ENCODE measurements around the gene CDC25A. TPM values are rescaled to one million over a fixed set of nuclear protein-coding genes. Genes with fewer than 3 reads are reported as not detected.
"Not testable (repeated sequence)": the region's sequence is repeated elsewhere in the genome, so short reads cannot be mapped to it uniquely, and the experiment has no call there.

CDC25A gene
- total RNA-seq, 1 experiment from 2014 or later = 19.6 TPM

DNA sequence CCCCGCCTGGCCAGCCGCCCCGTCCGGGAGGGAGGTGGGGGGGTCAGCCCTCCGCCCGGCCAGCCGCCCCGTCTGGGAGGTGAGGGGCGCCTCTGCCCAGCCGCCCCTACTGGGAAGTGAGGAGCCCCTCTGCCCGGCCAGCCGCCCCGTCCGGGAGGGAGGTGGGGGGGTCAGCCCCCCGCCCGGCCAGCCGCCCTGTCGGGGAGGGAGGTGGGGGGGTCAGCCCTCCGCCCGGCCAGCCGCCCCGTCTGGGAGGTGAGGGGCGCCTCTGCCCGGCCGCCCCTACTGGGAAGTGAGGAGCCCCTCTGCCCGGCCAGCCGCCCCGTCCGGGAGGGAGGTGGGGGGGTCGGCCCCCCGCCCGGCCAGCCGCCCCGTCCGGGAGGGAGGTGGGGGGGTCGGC lies 23.6 kb upstream of the CDC25A start:
- DNase-seq (ENCODE audit: low read depth, low spot score); RAD21 ChIA-PET (ENCODE audit: low non-redundant PET in 1 of 2, low total read pairs in 2 of 2, uncharacterized antibody in 2 of 2, unreplicated experiment in 2 of 2); BruUV-seq (replicated peaks); H3K27ac ChIP-seq (ENCODE audit: low read depth, low read length); H3K9me3 ChIP-seq (ENCODE audit: control insufficient read depth in 1 of 2, insufficient read depth in 1 of 2, low read depth in 1 of 2, low read length in 2 of 2); H3K27me3 ChIP-seq (ENCODE audit: insufficient read depth, low read length); CTCF ChIA-PET; H3K36me3 ChIP-seq (ENCODE audit: control insufficient read depth in 1 of 2, insufficient read depth in 2 of 2, low read length in 2 of 2); H2AFZ ChIP-seq (ENCODE audit: low read depth, low read length, poor library complexity, severe bottlenecking); POLR2A ChIA-PET; H3K4me2 ChIP-seq (ENCODE audit: low read length); ATAC-seq; H3K4me3 ChIP-seq (replicated peaks in 1 of 2; ENCODE audit: low read depth in 1 of 2, low read length in 2 of 2); H3K9me2 ChIP-seq (ENCODE audit: insufficient read depth); H3K9ac ChIP-seq (ENCODE audit: low read length); H3K4me1 ChIP-seq (ENCODE audit: control insufficient read depth in 1 of 2, insufficient read depth in 2 of 2, low read length in 2 of 2); H3K79me2 ChIP-seq (ENCODE audit: insufficient read depth, low read length); intact Hi-C loops (cut with micrococcal nuclease); H4K20me1 ChIP-seq (ENCODE audit: insufficient read depth): not testable (repeated sequence)

DNA sequence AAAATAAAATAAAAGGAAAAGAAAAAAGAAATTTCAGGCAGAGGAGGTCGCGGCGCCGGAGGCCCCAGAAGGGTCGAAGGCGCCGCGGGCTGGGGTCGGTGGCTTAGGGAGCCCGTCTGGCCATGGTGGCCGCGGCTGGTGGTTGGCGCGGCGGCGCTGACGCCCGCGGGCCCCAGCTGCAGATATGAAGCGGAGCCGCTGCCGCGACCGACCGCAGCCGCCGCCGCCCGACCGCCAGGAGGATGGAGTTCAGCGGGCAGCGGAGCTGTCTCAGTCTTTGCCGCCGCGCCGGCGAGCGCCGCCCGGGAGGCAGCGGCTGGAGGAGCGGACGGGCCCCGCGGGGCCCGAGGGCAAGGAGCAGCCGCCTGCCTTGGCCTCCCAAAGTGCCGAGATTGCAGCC lies 22.3 kb upstream of the CDC25A start:
- H3K9me2 ChIP-seq (ENCODE audit: insufficient read depth); H3K9me3 ChIP-seq (ENCODE audit: control insufficient read depth in 1 of 2, insufficient read depth in 1 of 2, low read depth in 1 of 2, low read length in 2 of 2); H3K36me3 ChIP-seq (ENCODE audit: control insufficient read depth in 1 of 2, insufficient read depth in 2 of 2, low read length in 2 of 2); H4K20me1 ChIP-seq (ENCODE audit: insufficient read depth); H3K27me3 ChIP-seq (ENCODE audit: insufficient read depth, low read length); ATAC-seq; POLR2A ChIA-PET; H2AFZ ChIP-seq (ENCODE audit: low read depth, low read length, poor library complexity, severe bottlenecking); H3K9ac ChIP-seq (ENCODE audit: low read length); H3K4me3 ChIP-seq (replicated peaks in 1 of 2; ENCODE audit: low read depth in 1 of 2, low read length in 2 of 2); H3K4me2 ChIP-seq (ENCODE audit: low read length); BruUV-seq (replicated peaks); DNase-seq (ENCODE audit: low read depth, low spot score); H3K79me2 ChIP-seq (ENCODE audit: insufficient read depth, low read length); CTCF ChIA-PET; intact Hi-C loops (cut with micrococcal nuclease); H3K4me1 ChIP-seq (ENCODE audit: control insufficient read depth in 1 of 2, insufficient read depth in 2 of 2, low read length in 2 of 2); RAD21 ChIA-PET (ENCODE audit: low non-redundant PET in 1 of 2, low total read pairs in 2 of 2, uncharacterized antibody in 2 of 2, unreplicated experiment in 2 of 2); H3K27ac ChIP-seq (ENCODE audit: low read depth, low read length): not testable (repeated sequence)

- RAD21 ChIA-PET (ENCODE audit: low non-redundant PET in 1 of 2, low total read pairs in 2 of 2, uncharacterized antibody in 2 of 2, unreplicated experiment in 2 of 2) = no interaction called here
Observed at GRCh38 chr3:48209445-48209844, 21.2 kb upstream of the CDC25A start.

More at GRCh38 chr3:48209445-48209844, 21.2 kb upstream of the CDC25A start:
- Histone ChIP-seq H3K27me3 (ENCODE audit: insufficient read depth, low read length) (no peaks in the 10 kb centered on the region), H3K9me2 (ENCODE audit: insufficient read depth) (no peaks in the 10 kb centered on the region), H3K4me2 (ENCODE audit: low read length) (no peak overlapping the region), H3K4me1 (ENCODE audit: control insufficient read depth in 1 of 2, insufficient read depth in 2 of 2, low read length in 2 of 2) (no peaks in the 10 kb centered on the region), H3K79me2 (ENCODE audit: insufficient read depth, low read length) (no peaks in the 10 kb centered on the region), H3K9ac (ENCODE audit: low read length) (no peak overlapping the region), H4K20me1 (ENCODE audit: insufficient read depth) (no peaks in the 10 kb centered on the region), H3K9me3 (ENCODE audit: control insufficient read depth in 1 of 2, insufficient read depth in 1 of 2, low read depth in 1 of 2, low read length in 2 of 2) (no peaks in the 10 kb centered on the region), H3K27ac (ENCODE audit: low read depth, low read length) (no peak overlapping the region), H3K36me3 (ENCODE audit: control insufficient read depth in 1 of 2, insufficient read depth in 2 of 2, low read length in 2 of 2) (no peaks in the 10 kb centered on the region), H3K4me3 (replicated peaks in 1 of 2; ENCODE audit: low read depth in 1 of 2, low read length in 2 of 2) (no peak overlapping the region), H2AFZ (ENCODE audit: low read depth, low read length, poor library complexity, severe bottlenecking) (no peak overlapping the region)
- BruUV-seq (replicated peaks) = no TSS peak
- ATAC-seq (no peak), DNase-seq (ENCODE audit: low read depth, low spot score) (no peak)
- TF ChIP-seq CBX3 (IDR thresholded peaks at IDR 0.05; ENCODE audit: low read depth) (no peak), ZNF274 (IDR thresholded peaks at IDR 0.05; ENCODE audit: low read depth, low read length) (no peak)
- TF ChIP-seq, protein P1, sequence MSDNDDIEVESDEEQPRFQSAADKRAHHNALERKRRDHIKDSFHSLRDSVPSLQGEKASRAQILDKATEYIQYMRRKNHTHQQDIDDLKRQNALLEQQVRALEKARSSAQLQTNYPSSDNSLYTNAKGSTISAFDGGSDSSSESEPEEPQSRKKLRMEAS (IDR thresholded peaks at IDR 0.05) = no peak
- TF ChIP-seq, protein P2, sequence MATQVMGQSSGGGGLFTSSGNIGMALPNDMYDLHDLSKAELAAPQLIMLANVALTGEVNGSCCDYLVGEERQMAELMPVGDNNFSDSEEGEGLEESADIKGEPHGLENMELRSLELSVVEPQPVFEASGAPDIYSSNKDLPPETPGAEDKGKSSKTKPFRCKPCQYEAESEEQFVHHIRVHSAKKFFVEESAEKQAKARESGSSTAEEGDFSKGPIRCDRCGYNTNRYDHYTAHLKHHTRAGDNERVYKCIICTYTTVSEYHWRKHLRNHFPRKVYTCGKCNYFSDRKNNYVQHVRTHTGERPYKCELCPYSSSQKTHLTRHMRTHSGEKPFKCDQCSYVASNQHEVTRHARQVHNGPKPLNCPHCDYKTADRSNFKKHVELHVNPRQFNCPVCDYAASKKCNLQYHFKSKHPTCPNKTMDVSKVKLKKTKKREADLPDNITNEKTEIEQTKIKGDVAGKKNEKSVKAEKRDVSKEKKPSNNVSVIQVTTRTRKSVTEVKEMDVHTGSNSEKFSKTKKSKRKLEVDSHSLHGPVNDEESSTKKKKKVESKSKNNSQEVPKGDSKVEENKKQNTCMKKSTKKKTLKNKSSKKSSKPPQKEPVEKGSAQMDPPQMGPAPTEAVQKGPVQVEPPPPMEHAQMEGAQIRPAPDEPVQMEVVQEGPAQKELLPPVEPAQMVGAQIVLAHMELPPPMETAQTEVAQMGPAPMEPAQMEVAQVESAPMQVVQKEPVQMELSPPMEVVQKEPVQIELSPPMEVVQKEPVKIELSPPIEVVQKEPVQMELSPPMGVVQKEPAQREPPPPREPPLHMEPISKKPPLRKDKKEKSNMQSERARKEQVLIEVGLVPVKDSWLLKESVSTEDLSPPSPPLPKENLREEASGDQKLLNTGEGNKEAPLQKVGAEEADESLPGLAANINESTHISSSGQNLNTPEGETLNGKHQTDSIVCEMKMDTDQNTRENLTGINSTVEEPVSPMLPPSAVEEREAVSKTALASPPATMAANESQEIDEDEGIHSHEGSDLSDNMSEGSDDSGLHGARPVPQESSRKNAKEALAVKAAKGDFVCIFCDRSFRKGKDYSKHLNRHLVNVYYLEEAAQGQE (IDR thresholded peaks at IDR 0.05; ENCODE audit: low read depth) = no peak
- ChIA-PET CTCF (interaction anchor here (1.2 kb wide), 1 partner anchor 15 kb away, joined by 3 read pairs; no protein-coding TSS in a partner anchor), POLR2A (no interaction called here)
- intact Hi-C loops (cut with micrococcal nuclease) = no loop called here

All from HCT116 (cell line).